Measurements from ENCODE around the gene TCERG1L.
"Not testable (repeated sequence)": the region's sequence is repeated elsewhere in the genome, so short reads cannot be mapped to it uniquely, and the experiment has no call there.

The TCERG1L gene

DNA sequence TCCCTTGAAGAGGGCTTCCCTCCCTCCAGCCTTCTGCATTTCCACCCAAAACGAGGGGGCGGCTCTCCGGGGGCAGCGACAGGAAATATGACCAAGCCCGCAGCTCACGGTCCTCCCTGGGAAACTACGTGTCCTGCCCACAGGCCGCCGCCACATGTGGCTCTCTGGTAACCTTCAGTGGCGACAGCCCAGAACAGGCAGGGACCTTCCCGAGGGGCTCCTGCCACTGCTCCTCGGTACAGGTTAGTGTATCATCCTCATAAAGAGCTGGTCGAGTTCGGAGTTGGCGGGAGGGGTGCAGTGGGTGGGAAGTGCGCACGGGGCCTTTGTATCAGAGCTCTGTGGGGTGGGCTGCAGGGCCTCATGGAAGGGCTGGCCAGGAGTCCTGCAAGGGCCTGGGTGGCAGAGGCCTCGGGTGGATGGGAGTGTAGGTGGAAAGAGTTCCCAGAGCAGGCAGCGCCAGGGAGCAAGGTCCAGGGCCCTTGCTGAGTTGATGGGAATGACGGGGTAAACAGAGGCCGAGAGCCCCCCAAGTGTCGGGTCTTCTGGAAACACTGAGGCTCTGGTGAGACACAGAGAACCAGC, 66.0 kb downstream of the TCERG1L start:
- no peaks in the 10 kb centered on the region for H3K9me3 ChIP-seq (ENCODE audit: control insufficient read depth, low read depth, low read length)
- no peaks in the 10 kb centered on the region for H3K27me3 ChIP-seq (ENCODE audit: control insufficient read depth, insufficient read depth, low read length)
- no peak overlapping the region for H3K9ac ChIP-seq (ENCODE audit: low read length)
- H3K36me3 ChIP-seq (ENCODE audit: control insufficient read depth, low read depth, low read length): no peaks in the 10 kb centered on the region
- H3K4me3 ChIP-seq (ENCODE audit: low read length): no peak overlapping the region
- H3K27ac ChIP-seq (ENCODE audit: low read length): no peak overlapping the region
- H3K4me1 ChIP-seq (ENCODE audit: control insufficient read depth, low read depth, low read length): peaks cover 8% of the 10 kb centered on the region

DNA sequence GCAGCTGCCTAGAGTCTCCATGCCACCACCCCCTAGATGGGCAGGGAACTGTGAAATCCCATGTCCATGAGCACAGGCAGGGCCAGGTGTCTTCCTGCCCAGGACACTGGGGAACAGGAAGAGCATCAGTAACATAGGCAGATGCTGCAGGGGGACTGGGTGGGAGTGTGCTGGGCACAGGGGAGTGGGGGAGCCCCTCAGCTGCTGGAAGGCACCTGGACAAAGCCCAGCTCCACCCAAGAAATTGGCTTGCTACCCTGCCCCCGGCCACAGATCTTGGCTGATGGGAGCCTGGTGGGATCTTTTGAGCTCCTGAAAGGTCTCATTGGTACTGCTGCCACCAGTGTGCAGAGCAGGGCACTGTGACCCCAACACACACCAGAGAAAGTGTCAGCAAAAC, 66.7 kb downstream of the TCERG1L start:
- Histone ChIP-seq H3K36me3 (ENCODE audit: control insufficient read depth, low read depth, low read length) (no peaks in the 10 kb centered on the region), H3K4me1 (ENCODE audit: control insufficient read depth, low read depth, low read length) (peaks cover 5% of the 10 kb centered on the region), H3K9ac (ENCODE audit: low read length) (no peak overlapping the region), H3K4me3 (ENCODE audit: low read length) (no peak overlapping the region), H3K27ac (ENCODE audit: low read length) (no peak overlapping the region), H3K9me3 (ENCODE audit: control insufficient read depth, low read depth, low read length) (no peaks in the 10 kb centered on the region), H3K27me3 (ENCODE audit: control insufficient read depth, insufficient read depth, low read length) (no peaks in the 10 kb centered on the region)

DNA sequence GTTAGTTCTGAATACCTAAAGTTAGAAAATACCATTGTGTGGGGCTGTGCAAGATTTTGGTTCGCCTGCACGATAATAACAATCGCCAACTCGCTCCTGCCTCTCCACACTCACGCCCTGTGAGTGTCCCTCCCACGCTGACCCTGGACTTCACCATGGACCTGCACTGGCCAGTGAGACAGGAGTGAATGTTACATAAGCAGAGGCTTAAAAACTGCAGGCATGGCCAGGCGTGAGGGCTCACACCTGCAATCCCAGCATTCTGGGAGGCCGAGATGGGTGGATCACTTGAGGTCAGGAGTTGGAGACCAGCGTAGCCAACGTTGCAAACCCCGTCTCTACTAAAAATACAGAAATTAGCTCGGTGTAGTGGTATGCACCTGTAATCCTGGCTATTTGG, 68.4 kb downstream of the TCERG1L start:
- H3K4me3 ChIP-seq (ENCODE audit: low read length): no peak overlapping the region
- no peaks in the 10 kb centered on the region for H3K27me3 ChIP-seq (ENCODE audit: control insufficient read depth, insufficient read depth, low read length)
- H3K9me3 ChIP-seq (ENCODE audit: control insufficient read depth, low read depth, low read length): no peaks in the 10 kb centered on the region
- H3K27ac ChIP-seq (ENCODE audit: low read length): no peak overlapping the region
- H3K9ac ChIP-seq (ENCODE audit: low read length): no peak overlapping the region
- no peaks in the 10 kb centered on the region for H3K4me1 ChIP-seq (ENCODE audit: control insufficient read depth, low read depth, low read length)
- no peaks in the 10 kb centered on the region for H3K36me3 ChIP-seq (ENCODE audit: control insufficient read depth, low read depth, low read length)

DNA sequence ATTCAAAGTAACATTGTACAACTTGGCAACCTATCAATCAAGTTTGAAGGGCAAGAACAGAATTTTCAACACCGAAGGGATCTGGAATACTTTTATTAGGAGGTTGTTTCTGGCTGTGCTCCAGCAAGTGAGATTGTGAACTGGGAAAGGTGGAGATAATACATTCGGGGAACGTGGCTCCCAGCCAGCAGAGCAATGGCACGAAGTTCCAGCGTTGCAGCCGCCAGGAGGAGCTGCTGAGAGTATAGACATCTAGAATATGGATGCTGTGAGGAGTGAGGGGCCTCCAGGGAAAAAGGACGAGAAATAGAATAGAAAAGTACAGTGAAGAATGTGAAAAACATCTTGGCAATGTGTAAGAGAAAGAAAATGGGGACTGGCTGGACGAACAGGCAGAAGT, 69.5 kb downstream of the TCERG1L start:
- Histone ChIP-seq H3K9ac (ENCODE audit: low read length) (no peak overlapping the region), H3K4me3 (ENCODE audit: low read length) (no peak overlapping the region), H3K27ac (ENCODE audit: low read length) (no peak overlapping the region), H3K4me1 (ENCODE audit: control insufficient read depth, low read depth, low read length) (no peaks in the 10 kb centered on the region), H3K9me3 (ENCODE audit: control insufficient read depth, low read depth, low read length) (no peaks in the 10 kb centered on the region), H3K27me3 (ENCODE audit: control insufficient read depth, insufficient read depth, low read length) (no peaks in the 10 kb centered on the region), H3K36me3 (ENCODE audit: control insufficient read depth, low read depth, low read length) (no peaks in the 10 kb centered on the region)

DNA sequence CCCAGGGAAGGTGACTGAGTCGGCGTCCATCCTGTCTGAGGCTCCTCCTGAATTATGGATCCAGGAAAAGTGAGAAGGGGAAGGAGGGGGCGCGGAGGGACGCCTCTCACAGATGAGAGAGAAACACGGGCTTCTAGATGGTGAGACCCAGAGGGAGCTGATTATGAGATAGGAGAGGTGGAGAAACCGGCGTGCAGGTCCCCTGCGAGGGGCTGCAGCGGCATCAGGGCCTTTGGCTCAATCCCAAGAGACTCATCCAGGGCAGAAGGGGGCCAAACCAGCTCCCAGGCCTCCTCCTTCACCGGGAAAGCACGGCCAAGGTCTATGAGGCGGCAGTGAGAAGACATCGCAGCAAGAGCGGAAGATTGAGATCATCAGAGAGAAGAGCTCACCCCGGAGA, 70.8 kb downstream of the TCERG1L start:
- no peak overlapping the region for H3K4me3 ChIP-seq (ENCODE audit: low read length)
- H3K27me3 ChIP-seq (ENCODE audit: control insufficient read depth, insufficient read depth, low read length): no peaks in the 10 kb centered on the region
- no peaks in the 10 kb centered on the region for H3K4me1 ChIP-seq (ENCODE audit: control insufficient read depth, low read depth, low read length)
- H3K36me3 ChIP-seq (ENCODE audit: control insufficient read depth, low read depth, low read length): no peaks in the 10 kb centered on the region
- H3K27ac ChIP-seq (ENCODE audit: low read length): no peak overlapping the region
- H3K9me3 ChIP-seq (ENCODE audit: control insufficient read depth, low read depth, low read length): no peaks in the 10 kb centered on the region
- H3K9ac ChIP-seq (ENCODE audit: low read length): no peak overlapping the region

DNA sequence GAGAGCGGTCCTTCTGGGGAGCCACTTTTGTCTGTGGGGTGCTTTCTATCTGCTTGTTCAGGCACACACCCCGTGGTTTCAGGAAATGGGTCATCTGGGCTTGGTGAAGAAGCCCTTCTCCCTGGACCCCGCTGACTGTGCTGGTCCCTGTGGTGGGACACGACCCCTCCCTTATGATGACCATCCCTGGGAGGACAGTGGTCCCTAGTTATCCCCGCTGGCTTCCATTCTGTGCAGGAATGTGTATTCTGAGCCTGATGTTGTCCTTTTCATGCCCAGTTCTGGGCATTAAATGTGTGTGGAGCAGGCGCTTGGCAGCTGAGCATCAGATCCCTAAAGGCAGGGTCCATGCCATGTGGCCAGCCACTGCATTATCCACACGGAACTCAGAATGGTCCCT, 71.6 kb downstream of the TCERG1L start:
- no peak overlapping the region for H3K4me3 ChIP-seq (ENCODE audit: low read length)
- no peak overlapping the region for H3K27ac ChIP-seq (ENCODE audit: low read length)
- no peaks in the 10 kb centered on the region for H3K36me3 ChIP-seq (ENCODE audit: control insufficient read depth, low read depth, low read length)
- H3K27me3 ChIP-seq (ENCODE audit: control insufficient read depth, insufficient read depth, low read length): no peaks in the 10 kb centered on the region
- no peak overlapping the region for H3K9ac ChIP-seq (ENCODE audit: low read length)
- H3K9me3 ChIP-seq (ENCODE audit: control insufficient read depth, low read depth, low read length): no peaks in the 10 kb centered on the region
- no peaks in the 10 kb centered on the region for H3K4me1 ChIP-seq (ENCODE audit: control insufficient read depth, low read depth, low read length)

DNA sequence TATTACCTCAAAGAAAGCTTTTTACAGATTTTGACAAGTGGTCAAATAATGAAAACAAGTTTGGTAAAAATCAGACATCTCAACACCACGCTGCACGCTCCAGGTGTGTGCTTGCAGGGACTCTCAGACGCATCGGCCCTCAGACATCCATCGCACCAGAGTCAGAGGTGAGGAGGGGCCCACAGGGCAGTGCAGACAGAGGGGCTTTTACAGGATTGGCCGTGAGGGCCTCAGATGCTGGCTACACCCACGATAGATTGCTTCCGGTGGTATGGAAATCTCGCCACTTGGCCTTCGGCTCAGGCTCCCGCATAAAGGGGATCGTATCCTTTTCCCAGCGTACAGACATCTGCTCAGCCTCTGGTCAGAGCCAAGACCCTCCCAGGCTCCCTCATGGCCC, 72.1 kb downstream of the TCERG1L start:
- H3K4me3 ChIP-seq (ENCODE audit: low read length): no peak overlapping the region
- no peaks in the 10 kb centered on the region for H3K9me3 ChIP-seq (ENCODE audit: control insufficient read depth, low read depth, low read length)
- H3K4me1 ChIP-seq (ENCODE audit: control insufficient read depth, low read depth, low read length): no peaks in the 10 kb centered on the region
- no peaks in the 10 kb centered on the region for H3K36me3 ChIP-seq (ENCODE audit: control insufficient read depth, low read depth, low read length)
- no peaks in the 10 kb centered on the region for H3K27me3 ChIP-seq (ENCODE audit: control insufficient read depth, insufficient read depth, low read length)
- no peak overlapping the region for H3K27ac ChIP-seq (ENCODE audit: low read length)
- no peak overlapping the region for H3K9ac ChIP-seq (ENCODE audit: low read length)

DNA sequence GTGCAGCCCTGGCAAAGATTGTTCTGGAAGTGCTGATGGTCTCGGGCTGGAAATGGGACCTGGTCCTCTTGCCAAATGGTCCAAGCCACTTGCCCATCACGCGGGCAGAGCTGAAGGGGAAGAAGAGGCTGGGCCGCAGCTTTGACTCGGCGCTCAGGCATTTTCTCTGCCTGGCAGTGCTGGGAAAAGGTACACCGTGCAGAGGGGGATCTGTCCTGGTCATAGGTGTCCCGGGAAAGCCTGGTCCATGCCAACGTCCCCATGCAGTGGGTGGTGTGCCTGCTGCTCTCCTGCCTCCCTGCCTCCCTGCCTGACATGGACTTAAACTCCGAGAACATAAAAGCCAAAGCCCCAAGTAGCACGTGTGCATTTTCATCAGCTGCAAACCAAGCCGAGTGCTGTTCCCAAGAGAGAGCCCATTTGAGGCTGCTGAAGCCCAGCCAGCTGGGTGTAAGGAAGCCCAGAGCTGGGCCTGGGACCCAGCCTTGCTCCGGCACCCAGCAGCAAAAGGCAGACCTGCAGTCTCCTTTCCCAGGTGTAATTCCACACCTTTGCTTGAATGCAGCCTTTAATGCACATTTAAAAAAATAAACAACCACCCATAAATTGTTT, 72.7 kb downstream of the TCERG1L start:
- Histone ChIP-seq H3K27ac (ENCODE audit: low read length) (no peak overlapping the region), H3K4me1 (ENCODE audit: control insufficient read depth, low read depth, low read length) (no peaks in the 10 kb centered on the region), H3K4me3 (ENCODE audit: low read length) (no peak overlapping the region), H3K9ac (ENCODE audit: low read length) (no peak overlapping the region), H3K36me3 (ENCODE audit: control insufficient read depth, low read depth, low read length) (no peaks in the 10 kb centered on the region), H3K27me3 (ENCODE audit: control insufficient read depth, insufficient read depth, low read length) (no peaks in the 10 kb centered on the region), H3K9me3 (ENCODE audit: control insufficient read depth, low read depth, low read length) (no peaks in the 10 kb centered on the region)

DNA sequence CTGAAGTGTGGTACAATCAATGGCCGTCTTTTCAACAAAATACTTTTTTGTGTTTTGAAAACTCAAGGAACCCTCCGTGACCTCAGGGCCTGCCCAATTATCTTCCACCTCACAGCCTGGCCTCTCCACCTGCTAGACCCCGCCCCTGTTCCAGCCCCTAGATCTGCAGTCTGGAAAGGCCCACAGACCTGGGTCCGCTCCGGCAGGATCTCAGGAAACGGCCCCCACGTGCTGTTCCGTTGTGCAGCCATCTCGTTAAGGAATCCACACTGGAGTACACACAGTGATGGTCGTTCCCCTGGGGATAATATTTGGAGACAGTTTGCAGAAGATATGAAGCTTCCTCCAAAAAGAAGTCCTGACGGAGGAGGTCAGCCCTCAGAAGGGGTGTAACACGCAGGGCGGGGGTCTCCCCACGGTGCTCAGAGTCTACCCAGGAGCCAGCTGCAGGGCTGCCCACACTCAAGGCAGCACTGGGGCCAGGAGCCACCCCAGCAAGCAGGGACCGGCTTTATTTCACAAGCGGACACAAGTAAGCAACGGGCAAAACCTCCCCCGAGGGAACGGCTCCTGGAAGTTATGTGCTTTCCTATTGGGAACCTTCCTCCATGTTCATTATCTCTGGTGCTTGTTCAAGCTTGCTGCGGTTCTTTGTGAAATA, 73.4 kb downstream of the TCERG1L start:
- Histone ChIP-seq H3K4me1 (ENCODE audit: control insufficient read depth, low read depth, low read length) (no peaks in the 10 kb centered on the region), H3K27ac (ENCODE audit: low read length) (no peak overlapping the region), H3K9me3 (ENCODE audit: control insufficient read depth, low read depth, low read length) (no peaks in the 10 kb centered on the region), H3K27me3 (ENCODE audit: control insufficient read depth, insufficient read depth, low read length) (no peaks in the 10 kb centered on the region), H3K36me3 (ENCODE audit: control insufficient read depth, low read depth, low read length) (no peaks in the 10 kb centered on the region), H3K4me3 (ENCODE audit: low read length) (no peak overlapping the region), H3K9ac (ENCODE audit: low read length) (no peak overlapping the region)

DNA sequence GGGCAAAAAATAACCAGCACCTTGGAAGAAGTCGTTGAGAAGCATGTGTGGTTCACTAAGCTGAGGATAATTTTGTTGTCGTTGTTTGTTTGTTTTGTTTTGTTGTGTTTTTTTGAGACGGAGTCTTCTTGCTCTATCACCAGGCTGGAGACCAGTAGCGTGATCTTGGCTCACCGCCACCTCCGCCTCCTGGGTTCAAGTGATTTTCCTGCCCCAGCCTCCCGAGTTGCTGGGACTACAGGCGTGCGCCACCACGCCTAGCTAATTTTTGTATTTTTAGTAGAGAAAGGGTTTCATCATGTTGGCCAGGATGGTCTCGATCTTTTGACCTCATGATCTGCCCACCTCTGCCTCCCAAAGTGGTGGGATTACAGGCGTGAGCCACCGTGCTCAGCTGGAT, 76.9 kb downstream of the TCERG1L start:
- not testable (repeated sequence) for H3K27me3 ChIP-seq (ENCODE audit: control insufficient read depth, insufficient read depth, low read length); H3K9ac ChIP-seq (ENCODE audit: low read length); H3K9me3 ChIP-seq (ENCODE audit: control insufficient read depth, low read depth, low read length); H3K36me3 ChIP-seq (ENCODE audit: control insufficient read depth, low read depth, low read length); H3K4me3 ChIP-seq (ENCODE audit: low read length); H3K27ac ChIP-seq (ENCODE audit: low read length)
- peaks cover 11% of the 10 kb centered on the region for H3K4me1 ChIP-seq (ENCODE audit: control insufficient read depth, low read depth, low read length)

DNA sequence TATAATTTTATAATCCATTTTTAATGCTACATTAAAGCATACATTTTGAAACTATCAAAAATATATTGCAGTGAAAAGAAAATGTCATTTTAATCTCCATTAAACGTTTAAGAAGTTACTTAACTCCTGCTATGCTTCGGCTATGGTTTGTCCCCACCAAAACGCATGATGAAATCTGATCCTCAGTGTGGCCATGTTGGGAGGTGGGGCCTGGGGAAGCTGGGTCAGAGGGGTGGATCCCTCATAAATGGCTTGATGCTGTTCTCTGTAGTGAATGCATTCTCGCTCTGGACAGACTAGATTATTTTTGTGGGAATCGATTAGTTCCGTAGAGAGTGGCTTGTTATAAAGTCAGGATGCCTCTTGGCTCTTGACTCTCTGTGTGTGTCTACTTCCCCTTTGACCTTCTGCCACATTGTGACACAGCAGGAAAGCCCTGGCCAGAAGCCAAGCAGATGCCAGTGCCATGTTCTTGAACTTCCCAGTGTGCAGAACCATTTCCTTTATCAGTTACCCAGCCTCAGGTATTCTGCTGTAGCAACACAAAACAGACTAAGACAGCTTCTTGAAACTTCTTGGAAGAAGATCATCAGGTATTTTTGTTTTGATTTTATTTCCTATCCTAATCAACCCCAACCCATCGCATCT, 77.8 kb downstream of the TCERG1L start:
- no peak overlapping the region for H3K4me3 ChIP-seq (ENCODE audit: low read length)

More for the DNA sequence above, 77.8 kb downstream of the TCERG1L start:
- H3K27ac ChIP-seq (ENCODE audit: low read length): no peak overlapping the region
- H3K9ac ChIP-seq (ENCODE audit: low read length): no peak overlapping the region
- H3K9me3 ChIP-seq (ENCODE audit: control insufficient read depth, low read depth, low read length): no peaks in the 10 kb centered on the region
- H3K27me3 ChIP-seq (ENCODE audit: control insufficient read depth, insufficient read depth, low read length): no peaks in the 10 kb centered on the region
- H3K36me3 ChIP-seq (ENCODE audit: control insufficient read depth, low read depth, low read length): no peaks in the 10 kb centered on the region
- peaks cover 11% of the 10 kb centered on the region for H3K4me1 ChIP-seq (ENCODE audit: control insufficient read depth, low read depth, low read length)
